Superior temporal gyrus (tissue), 1 donor: Measurements from ENCODE around the gene S100A3.
A peak's percentile ranks its signal among the peaks of the same experiment; 100 is the strongest.

ENCODE experiments used
- DNase-seq: peaks from one replicate; pipeline ENCODE4 v3.0.0-alpha.2; 2016; ENCODE audit errors: extremely low spot score

Gene S100A3

GRCh38 chr1:153549741-153550397 is 811 bp upstream of the S100A3 start:
- DNase-seq = no peak

DNA sequence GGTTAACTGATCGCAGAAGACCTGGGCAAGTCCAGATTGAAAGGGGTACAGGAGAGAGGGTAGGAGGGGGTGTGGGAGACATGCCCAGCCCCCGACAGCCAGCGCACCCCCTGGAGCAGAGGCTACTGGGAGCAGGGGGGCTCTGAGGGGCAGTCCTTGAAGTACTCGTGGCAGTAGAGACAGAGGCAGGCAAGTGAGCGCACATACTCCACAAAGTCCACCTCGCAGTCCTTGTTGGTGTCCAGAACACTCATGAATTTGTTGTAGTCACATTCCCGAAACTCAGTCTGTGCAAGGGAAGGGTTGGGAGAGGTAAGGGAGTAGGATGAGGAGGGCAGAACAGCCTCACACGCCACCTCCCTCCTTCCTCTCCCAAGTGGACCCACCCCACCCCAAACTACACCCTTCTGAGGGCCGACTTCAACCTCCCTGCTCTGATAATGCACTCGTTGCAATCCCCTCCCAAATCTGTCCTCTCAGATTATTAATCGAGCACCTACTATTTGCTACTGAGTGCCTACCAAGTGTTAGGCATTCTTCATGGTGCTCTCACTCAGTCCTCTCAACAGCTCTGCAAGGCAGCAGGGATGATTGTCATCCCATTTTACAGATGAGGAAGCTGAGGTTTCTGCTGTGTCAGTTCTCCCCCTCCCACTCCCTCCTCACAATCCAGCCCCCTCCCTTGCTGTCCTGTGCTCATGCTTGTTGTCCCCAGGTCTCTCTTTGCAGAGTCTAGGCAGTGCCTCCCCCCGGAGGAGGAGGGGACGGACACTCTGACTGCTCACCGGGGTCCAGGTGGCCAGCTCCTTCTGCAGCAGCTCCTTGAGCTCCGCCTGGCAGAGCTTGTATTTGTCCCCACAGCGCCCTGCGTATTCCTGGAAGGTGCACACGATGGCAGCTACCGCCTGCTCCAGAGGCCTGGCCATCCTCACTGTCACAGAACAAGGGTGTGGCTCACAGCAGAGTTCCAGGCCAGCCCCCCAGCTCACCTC is 1.2 kb downstream of the S100A3 start:
- DNase-seq = no peak

GRCh38 chr1:153546796-153547559 is 2.1 kb downstream of the S100A3 start:
- DNase-seq = no peak

GRCh38 chr1:153546371-153546770 is 2.7 kb downstream of the S100A3 start:
- no peak for DNase-seq

DNA sequence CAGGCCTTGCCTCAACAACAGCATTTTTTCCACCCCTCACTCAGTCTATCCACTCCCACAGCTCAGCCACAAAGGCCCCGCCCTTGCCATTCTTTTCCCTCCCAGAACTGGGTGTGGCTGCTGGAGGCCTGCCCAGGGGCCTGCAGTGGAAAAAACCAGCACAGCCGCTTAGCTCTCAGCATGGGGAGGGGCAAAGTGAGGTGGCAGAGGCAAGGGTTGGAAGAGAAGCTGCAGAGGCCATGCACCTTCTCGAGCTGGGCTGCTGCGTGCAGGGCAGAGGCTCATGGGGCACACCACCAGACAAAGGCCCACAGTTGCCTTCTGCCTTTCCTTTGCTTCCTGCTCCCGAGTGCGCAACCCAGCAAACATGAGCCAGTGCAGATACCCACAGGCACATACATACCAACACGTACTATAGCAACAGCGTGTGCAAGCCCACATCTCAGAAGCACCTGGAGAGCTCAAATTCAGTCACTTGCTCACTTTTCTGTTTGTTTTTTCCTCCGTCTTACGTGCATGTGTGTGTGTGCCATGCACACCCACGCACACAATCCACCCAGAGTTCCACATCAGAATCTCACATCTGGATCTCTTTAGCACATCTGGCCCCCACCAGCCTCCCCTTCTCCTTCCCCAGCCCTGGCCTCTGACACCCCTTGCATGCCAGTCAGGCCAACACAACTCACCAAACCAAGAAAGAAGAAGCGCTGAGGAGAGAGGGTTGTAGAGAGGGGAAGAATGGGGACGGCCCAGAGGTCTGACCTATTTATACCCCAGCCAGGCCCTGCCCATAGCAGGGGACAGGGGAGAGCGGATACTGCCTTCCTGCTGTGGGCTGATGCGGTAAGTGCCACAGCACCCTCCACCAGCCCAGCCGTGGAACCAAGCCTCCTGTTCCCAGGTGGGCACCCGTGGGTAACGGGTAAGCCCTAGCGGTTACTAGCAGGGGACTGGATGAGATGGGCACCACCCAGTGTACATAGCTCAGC is 3.7 kb downstream of the S100A3 start, which contains the start of gene S100A4:
S100A4 (minus strand) TSS at position 740 of the 989 bp plus-strand sequence. CDS start 1,012 bp downstream, outside the sequence.
- peak; percentile 58 for DNase-seq

- no peak for DNase-seq
These were observed 4.5 kb downstream of the S100A3 start for GRCh38 chr1:153544453-153545066.

GRCh38 chr1:153543736-153544135 is 5.3 kb downstream of the S100A3 start:
- DNase-seq = no peak

DNA sequence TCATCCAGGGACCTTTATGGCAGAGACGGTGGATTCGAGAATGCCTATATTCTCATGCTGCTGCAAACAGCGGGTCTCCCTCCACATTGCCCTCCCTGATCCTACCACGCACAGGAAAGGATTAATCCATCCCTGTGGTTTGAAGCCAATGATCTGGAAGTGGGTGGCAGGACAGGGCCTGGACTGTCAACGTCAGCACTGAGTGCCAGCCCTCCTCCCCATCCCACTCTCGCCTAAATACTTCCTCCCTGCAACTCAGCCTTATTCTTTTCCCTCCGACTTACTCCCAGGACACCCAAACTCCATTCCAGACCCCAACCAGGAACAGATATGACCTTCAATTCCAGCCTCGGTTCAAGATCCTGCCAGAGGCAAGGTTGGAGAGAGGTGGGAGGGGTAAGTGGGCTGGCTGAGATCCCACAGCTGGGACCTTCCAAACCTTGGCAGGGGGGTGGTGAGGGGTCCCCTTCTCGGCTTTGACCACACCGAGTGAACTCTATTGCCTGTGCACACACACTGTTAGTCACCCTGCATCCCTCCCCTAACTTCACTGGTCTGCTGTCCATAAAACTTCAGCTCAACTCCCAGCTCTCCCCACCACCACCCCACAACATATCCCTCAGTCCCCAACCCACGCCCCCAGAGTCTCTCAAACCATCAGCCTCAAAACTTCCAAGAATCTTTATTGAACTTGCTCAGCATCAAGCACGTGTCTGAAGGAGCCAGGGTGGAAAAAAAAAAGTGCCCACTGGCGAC is 5.9 kb downstream of the S100A3 start:
- no peak for DNase-seq

- no peak for DNase-seq
These were observed 7.1 kb downstream of the S100A3 start for GRCh38 chr1:153541641-153542590.

- DNase-seq = peak; percentile 46
These were observed 8.4 kb downstream of the S100A3 start, which contains the start of gene S100A5 for GRCh38 chr1:153540394-153541361. Gene S100A5, minus strand, starts transcription at chr1:153540934. Its CDS starts 743 bp downstream, at chr1:153540191.

DNA sequence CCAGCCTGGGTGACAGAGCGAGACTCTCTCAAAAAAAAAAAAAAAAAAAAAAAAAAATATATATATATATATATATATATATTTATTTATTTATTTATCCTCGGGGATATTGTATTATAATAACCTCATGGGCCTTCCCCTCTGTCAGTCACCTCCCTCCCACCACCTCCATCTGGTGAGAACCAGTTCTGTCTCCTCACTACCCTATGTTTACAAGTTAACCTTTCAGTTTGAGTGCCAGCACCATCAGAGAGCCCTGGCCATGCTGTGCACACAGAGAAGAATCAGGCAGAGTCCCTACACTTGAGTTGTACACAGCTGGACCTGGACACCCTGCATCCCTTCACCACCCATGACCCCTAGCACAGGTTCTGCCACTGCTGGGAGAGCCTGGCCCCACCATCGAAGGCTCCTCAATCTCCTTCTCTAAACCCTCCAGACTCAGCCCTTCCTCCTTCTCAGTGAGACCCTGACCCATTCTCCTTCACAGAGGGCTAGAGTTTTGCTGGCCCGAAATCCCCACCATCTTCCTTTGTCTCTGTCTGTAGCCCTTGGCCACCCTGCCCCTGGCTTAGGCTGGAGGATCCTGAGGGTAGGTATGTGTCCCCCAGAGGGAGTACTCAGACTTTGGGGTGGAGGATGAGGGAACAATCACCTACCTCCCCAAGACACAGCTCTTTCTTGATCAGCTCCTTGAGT is 9.5 kb downstream of the S100A3 start:
- no peak for DNase-seq

GRCh38 chr1:153538315-153538821 is 10.7 kb downstream of the S100A3 start:
- DNase-seq = no peak

- DNase-seq = no peak
These were observed 11.7 kb downstream of the S100A3 start for GRCh38 chr1:153537376-153537730.

- DNase-seq = no peak
These were observed 12.2 kb downstream of the S100A3 start for GRCh38 chr1:153536671-153537375.

- DNase-seq = peak; percentile 56
These were observed 12.9 kb downstream of the S100A3 start for GRCh38 chr1:153536012-153536670.
